HG03175 (cell line): ENCODE results near the gene FBXL2.
"Not testable (repeated sequence)": the region's sequence is repeated elsewhere in the genome, so short reads cannot be mapped to it uniquely, and the experiment has no call there.

ENCODE experiments used
- ATAC-seq: cut with Tn5 transposase; IDR thresholded peaks from one replicate; pipeline ENCODE4 v1.9.1; 2021; ENCODE audit warnings: mild to moderate bottlenecking, moderate library complexity; ENCODE audit not compliant: unreplicated experiment

Gene FBXL2

DNA sequence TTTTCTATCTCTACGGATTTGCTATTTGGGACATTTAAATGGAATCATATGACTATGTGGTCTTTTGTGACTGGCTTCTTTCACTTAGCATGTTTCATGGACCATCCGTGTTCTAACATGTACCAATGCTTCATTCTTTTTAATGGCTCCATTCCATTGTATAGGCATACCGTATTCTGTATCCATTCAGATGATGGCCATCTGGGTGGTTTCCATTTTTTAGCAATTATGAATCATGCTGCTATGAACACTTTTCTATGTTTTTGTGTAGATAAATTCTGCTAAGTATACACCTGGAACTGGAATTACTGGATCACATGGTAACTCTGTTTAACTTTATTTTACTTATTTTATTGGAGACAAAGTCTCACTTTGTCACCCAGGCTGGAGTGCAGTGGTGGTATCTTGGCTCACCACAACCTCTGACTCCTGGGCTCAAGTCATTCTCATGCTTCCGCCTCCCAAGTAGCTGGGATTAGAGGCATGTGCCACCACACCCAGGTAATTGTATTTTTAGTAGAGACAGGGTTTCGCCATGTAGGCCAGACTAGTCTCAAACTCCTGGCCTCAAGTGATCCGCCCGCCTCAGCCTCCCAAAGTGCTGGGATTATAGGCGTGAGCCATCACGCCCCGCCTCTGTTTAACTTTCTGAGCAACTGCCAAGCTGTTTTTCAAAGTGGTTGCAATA is 149.5 kb downstream of the FBXL2 start:
- no peak for ATAC-seq

DNA sequence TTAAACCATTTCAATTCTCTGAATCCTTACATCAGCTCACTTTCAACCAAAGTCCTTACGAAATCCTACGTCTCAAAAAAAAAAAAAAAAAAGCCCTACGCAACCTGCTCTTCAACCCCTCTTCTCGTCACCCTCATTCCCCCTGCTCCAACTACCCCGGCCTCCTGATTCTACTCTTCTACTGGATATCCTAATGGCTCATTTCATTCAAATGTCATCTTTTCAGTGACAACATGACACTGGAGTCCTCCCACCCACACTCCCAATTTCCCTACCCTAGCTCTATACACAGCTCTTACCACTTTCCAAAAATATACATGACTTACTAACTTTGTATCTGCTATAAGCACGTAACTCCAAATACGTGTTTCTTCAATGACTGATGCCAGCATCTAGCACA is 151.5 kb downstream of the FBXL2 start:
- ATAC-seq, result no peak

DNA sequence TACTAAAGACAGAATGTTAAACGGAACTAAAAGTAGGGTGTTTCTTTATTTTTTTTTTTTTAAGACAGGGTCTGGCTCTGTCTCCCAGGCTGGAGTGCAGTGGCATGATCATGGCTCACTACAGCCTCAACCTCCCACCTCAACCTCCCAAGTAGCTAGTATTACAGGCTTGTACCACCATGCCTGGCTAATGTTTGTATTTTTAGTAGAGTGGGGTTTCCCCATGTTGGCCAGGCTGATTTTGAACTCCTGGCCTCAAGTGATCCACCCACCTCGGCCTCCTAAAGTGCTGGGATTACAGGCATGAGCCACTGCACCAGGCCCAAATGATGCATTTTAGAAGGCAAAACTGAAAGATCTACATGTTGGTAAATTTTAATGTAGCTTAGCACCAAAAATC is 152.1 kb downstream of the FBXL2 start:
- not testable (repeated sequence) for ATAC-seq

- no peak for ATAC-seq
Observed at GRCh38 chr3:33430061-33430460, 152.8 kb downstream of the FBXL2 start.

DNA sequence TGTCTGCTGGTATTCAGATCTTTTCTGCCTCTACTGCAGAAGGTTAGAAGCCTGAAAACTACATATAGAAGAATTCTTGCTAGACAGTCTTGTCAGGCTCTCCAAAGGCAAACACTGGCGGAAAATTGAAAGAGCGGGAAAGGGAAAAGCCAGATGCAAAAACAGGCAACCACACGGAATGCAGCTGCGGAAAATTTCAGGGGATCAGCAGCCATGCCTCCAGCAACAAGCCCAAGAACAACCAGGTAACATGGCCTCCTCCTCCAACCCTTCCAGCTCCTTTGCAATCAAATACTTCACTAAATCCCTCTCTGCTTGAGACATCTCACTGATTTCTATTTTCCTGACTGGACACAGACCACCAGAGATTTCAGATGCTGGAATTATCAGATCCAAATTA is 153.3 kb downstream of the FBXL2 start:
- no peak for ATAC-seq

DNA sequence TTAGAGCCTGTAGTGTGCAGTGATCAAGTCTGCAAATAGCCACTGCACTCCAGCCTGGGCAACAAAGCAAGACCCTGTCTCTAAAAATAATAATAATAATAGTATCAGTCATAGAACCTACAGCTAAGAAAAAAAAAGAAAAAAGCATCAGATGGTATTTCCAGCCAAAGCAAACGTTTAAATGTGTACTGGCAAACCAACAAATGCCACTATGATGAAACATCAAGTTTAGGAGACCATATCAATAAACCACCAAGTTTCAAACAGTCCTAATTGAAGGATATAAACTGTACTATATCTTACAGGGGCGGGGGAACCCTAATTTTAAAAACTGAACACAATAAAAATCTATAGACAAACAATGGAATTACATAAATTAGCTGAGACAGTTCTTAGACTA is 156.6 kb downstream of the FBXL2 start:
- ATAC-seq, result no peak
